Kidney epithelial cell (primary cell): ENCODE data around the gene ATG16L2. TPM values are rescaled to one million over a fixed set of nuclear protein-coding genes. Genes with fewer than 3 reads are reported as not detected.
"Not testable (repeated sequence)": the region's sequence is repeated elsewhere in the genome, so short reads cannot be mapped to it uniquely, and the experiment has no call there.

Source experiments
- DNase-seq: peaks from one replicate; pipeline ENCODE4 v3.0.0-alpha.2; 2010; ENCODE audit warnings: low read depth
- H3K27me3 ChIP-seq: 2 replicates; pipeline ENCODE4 v1.6.0; 2011; ENCODE audit warnings: low read length; ENCODE audit not compliant: control insufficient read depth, insufficient read depth
- H3K36me3 ChIP-seq: 2 replicates; pipeline ENCODE4 v1.5.1; 2011; ENCODE audit warnings: low read length; ENCODE audit not compliant: control insufficient read depth, insufficient read depth
- H3K4me3 ChIP-seq: 2 replicates; pipeline ENCODE4 v1.5.1; 2011; ENCODE audit warnings: low read depth, mild to moderate bottlenecking, control low read depth, low read length
- total RNA-seq: library from RNA; depleted of rRNA; stranded (reverse); fragments of >200 nt; gene quantifications from 2 replicates; pipeline ENCODE4 v1.2.3, GENCODE V29; 2015
- TF ChIP-seq, protein P1 (sequence below): IDR thresholded peaks from 2 replicates; pipeline ENCODE4 v1.5.1; 2011; ENCODE audit warnings: mild to moderate bottlenecking, moderate library complexity, low read length, control low read depth, inconsistent platforms; ENCODE audit not compliant: insufficient read depth, poor library complexity, severe bottlenecking

The ATG16L2 gene
- total RNA-seq, 1 donor from 2014 or later: 12.8 TPM

- no peaks in the 10 kb centered on the region for H3K27me3 ChIP-seq
- TF ChIP-seq, protein P1, sequence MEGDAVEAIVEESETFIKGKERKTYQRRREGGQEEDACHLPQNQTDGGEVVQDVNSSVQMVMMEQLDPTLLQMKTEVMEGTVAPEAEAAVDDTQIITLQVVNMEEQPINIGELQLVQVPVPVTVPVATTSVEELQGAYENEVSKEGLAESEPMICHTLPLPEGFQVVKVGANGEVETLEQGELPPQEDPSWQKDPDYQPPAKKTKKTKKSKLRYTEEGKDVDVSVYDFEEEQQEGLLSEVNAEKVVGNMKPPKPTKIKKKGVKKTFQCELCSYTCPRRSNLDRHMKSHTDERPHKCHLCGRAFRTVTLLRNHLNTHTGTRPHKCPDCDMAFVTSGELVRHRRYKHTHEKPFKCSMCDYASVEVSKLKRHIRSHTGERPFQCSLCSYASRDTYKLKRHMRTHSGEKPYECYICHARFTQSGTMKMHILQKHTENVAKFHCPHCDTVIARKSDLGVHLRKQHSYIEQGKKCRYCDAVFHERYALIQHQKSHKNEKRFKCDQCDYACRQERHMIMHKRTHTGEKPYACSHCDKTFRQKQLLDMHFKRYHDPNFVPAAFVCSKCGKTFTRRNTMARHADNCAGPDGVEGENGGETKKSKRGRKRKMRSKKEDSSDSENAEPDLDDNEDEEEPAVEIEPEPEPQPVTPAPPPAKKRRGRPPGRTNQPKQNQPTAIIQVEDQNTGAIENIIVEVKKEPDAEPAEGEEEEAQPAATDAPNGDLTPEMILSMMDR: no peak
- H3K36me3 ChIP-seq: no peaks in the 10 kb centered on the region
- no peak for DNase-seq
- no peak overlapping the region for H3K4me3 ChIP-seq
Observed at GRCh38 chr11:72824811-72825505, 10.7 kb downstream of the ATG16L2 start.

GRCh38 chr11:72825661-72826060 lies 11.4 kb downstream of the ATG16L2 start:
- TF ChIP-seq, protein P1: no peak
- DNase-seq: no peak
- no peaks in the 10 kb centered on the region for H3K36me3 ChIP-seq
- H3K27me3 ChIP-seq: no peaks in the 10 kb centered on the region
- H3K4me3 ChIP-seq: no peak overlapping the region

DNA sequence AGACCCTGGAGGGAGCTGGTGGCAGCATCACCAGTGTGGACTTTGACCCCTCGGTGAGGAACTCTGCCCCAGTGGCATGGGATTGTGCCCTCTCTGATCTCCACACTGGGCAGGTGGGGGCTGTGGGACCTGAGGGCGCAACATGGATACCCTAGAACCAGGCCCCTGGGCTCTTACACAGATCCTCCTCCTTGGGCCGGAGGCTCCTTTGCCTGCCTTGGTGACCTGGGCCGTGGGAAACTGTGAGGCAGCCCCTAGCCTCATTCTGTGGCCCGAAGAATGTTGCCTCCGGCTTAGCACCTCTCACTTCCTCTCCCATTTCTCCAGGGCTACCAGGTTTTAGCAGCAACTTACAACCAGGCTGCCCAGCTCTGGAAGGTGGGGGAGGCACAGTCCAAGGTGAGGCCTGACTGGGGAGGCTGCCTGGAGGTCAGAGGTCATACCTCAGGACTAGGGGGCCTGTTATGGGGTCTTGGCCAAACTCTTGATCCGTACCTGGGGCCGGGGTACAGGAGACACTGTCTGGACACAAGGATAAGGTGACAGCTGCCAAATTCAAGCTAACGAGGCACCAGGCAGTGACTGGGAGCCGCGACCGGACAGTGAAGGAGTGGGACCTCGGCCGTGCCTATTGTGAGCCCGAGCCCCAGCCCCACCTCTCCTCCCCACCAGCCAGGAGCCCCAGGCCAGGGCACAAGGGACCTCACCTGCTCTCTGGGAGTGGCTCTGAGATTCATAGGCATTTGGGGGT lies 12.2 kb downstream of the ATG16L2 start:
- no peak overlapping the region for H3K4me3 ChIP-seq
- no peaks in the 10 kb centered on the region for H3K27me3 ChIP-seq
- DNase-seq: no peak
- TF ChIP-seq, protein P1: no peak
- no peaks in the 10 kb centered on the region for H3K36me3 ChIP-seq

GRCh38 chr11:72826942-72827480 lies 12.8 kb downstream of the ATG16L2 start:
- TF ChIP-seq, protein P1: no peak
- Histone ChIP-seq H3K27me3 (no peaks in the 10 kb centered on the region), H3K4me3 (no peak overlapping the region), H3K36me3 (no peaks in the 10 kb centered on the region)
- DNase-seq: no peak

GRCh38 chr11:72827656-72828055 lies 13.4 kb downstream of the ATG16L2 start:
- not testable (repeated sequence) for H3K36me3 ChIP-seq, DNase-seq, H3K27me3 ChIP-seq, H3K4me3 ChIP-seq

GRCh38 chr11:72828081-72828567 lies 13.9 kb downstream of the ATG16L2 start:
- Histone ChIP-seq H3K36me3 (no peaks in the 10 kb centered on the region), H3K27me3 (no peaks in the 10 kb centered on the region)
- TF ChIP-seq, protein P1: no peak

More at GRCh38 chr11:72828081-72828567, 13.9 kb downstream of the ATG16L2 start:
- no peak for DNase-seq
- no peak overlapping the region for H3K4me3 ChIP-seq
